ENCODE measurements around the gene FEM1A.
"Not testable (repeated sequence)": the region's sequence is repeated elsewhere in the genome, so short reads cannot be mapped to it uniquely, and the experiment has no call there.

The FEM1A gene

GRCh38 chr19:4773047-4773640 is 18.4 kb upstream of the FEM1A start:
- DNase-seq (ENCODE audit: low read depth): no peak

GRCh38 chr19:4774136-4774535 is 17.4 kb upstream of the FEM1A start:
- no peak for DNase-seq (ENCODE audit: low read depth)

- DNase-seq (ENCODE audit: low read depth): no peak
These were observed 15.8 kb upstream of the FEM1A start for GRCh38 chr19:4775627-4776152.

GRCh38 chr19:4776436-4777211 is 14.9 kb upstream of the FEM1A start:
- DNase-seq (ENCODE audit: low read depth): no peak

- not testable (repeated sequence) for DNase-seq (ENCODE audit: low read depth)
These were observed 13.4 kb upstream of the FEM1A start for GRCh38 chr19:4778124-4778523.

GRCh38 chr19:4780860-4781259 is 10.7 kb upstream of the FEM1A start:
- DNase-seq (ENCODE audit: low read depth): no peak

GRCh38 chr19:4781801-4782200 is 9.7 kb upstream of the FEM1A start:
- no peak for DNase-seq (ENCODE audit: low read depth)

GRCh38 chr19:4786412-4787016 is 5.0 kb upstream of the FEM1A start:
- DNase-seq (ENCODE audit: low read depth): not testable (repeated sequence)

GRCh38 chr19:4792019-4792865 is 708 bp downstream of the FEM1A start:
- not testable (repeated sequence) for DNase-seq (ENCODE audit: low read depth)

GRCh38 chr19:4792866-4793195 is 1.3 kb downstream of the FEM1A start:
- not testable (repeated sequence) for DNase-seq (ENCODE audit: low read depth)

- DNase-seq (ENCODE audit: low read depth): not testable (repeated sequence)
These were observed 1.7 kb downstream of the FEM1A start for GRCh38 chr19:4793278-4793677.

- DNase-seq (ENCODE audit: low read depth): no peak
These were observed 3.4 kb downstream of the FEM1A start for GRCh38 chr19:4794971-4795370.

- no peak for DNase-seq (ENCODE audit: low read depth)
These were observed 3.9 kb downstream of the FEM1A start for GRCh38 chr19:4795400-4795799.

GRCh38 chr19:4800591-4801081 is 9.1 kb downstream of the FEM1A start:
- no peak for DNase-seq (ENCODE audit: low read depth)

- DNase-seq (ENCODE audit: low read depth): no peak
These were observed 9.6 kb downstream of the FEM1A start for GRCh38 chr19:4801085-4801619.

GRCh38 chr19:4802711-4803110 is 11.2 kb downstream of the FEM1A start:
- DNase-seq (ENCODE audit: low read depth): no peak

GRCh38 chr19:4803736-4804695 is 12.5 kb downstream of the FEM1A start:
- peak; percentile 31 for DNase-seq (ENCODE audit: low read depth)

- DNase-seq (ENCODE audit: low read depth): not testable (repeated sequence)
These were observed 13.6 kb downstream of the FEM1A start for GRCh38 chr19:4805140-4805539.

GRCh38 chr19:4806384-4806783 is 14.8 kb downstream of the FEM1A start:
- no peak for DNase-seq (ENCODE audit: low read depth)

- no peak for DNase-seq (ENCODE audit: low read depth)
These were observed 15.7 kb downstream of the FEM1A start for GRCh38 chr19:4807188-4807587.
